GM12875 (cell line): ENCODE results near the gene STYK1.

Experiments
- H3K4me3 ChIP-seq: one replicate; pipeline ENCODE4 v1.5.1; 2011; ENCODE audit warnings: low read depth, low read length, control low read depth
- CTCF ChIP-seq: IDR thresholded peaks from 2 replicates; pipeline ENCODE4 v1.5.1; 2011; ENCODE audit warnings: low read depth, mild to moderate bottlenecking, control low read depth, inconsistent platforms, low read length, moderate library complexity, borderline replicate concordance; ENCODE audit not compliant: insufficient read depth

Gene STYK1

DNA sequence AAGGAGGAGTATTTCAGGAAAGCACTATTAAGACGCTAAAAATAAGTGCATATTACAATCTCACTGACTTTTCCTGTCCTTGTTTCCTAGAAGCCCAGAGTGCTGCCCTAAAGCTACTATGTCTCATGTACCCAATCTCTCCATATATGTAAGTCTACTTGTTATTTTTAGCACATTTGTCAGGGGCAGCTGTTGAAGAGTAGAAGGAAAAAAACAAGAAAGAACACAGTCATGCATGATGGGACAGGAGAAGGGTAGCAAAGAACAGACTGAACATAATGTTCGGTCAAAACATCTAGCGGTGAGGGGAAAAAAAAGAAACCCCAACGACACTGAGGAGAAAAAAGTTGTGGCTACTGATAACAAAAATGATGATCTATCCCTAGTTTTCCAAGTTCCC, 35.0 kb upstream of the STYK1 start:
- no peak for TF ChIP-seq CTCF
- H3K4me3 ChIP-seq = no peak overlapping the region

DNA sequence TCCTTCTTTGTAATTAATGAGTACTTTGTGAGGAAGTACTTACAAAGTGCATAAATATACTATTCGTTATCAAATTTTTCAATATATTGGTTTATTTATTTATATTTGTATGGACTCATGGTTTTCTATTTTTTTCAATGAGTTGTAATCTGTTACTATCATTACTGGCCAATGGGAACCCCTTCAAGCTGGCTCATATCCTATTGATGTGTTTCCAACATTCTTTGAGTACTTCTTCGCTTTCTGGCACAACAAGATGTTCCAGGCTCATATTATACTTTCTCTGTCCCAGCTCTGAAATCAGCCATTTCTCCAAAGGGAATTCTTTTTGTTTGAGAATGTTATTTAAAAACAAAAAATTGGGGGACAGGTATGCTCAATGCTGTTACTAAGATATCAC, 31.8 kb upstream of the STYK1 start:
- no peak overlapping the region for H3K4me3 ChIP-seq
- no peak for TF ChIP-seq CTCF

DNA sequence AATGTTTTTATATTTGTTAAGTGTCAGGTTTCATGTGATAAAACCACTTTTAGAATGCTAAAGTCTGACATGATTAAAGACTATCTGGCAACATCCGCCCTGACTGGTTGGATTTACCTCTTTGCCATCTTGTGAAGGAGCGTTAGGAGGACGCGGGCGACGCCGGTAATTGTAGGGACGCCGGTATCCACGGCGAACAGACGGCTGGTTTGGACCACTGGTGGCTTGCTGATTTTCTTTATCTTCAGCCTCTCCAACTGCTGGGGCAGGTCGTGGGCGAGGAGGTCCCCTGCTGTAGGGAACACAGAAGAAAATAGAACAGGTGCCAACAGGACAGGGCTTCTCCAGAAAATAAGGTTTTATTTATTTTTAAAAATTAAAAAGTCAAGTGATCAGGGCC, 28.0 kb upstream of the STYK1 start:
- H3K4me3 ChIP-seq = no peak overlapping the region
- TF ChIP-seq CTCF = no peak

- H3K4me3 ChIP-seq = no peak overlapping the region
- no peak for TF ChIP-seq CTCF
These were observed 27.4 kb upstream of the STYK1 start for GRCh38 chr12:10701131-10701681.

GRCh38 chr12:10700581-10700980, 26.7 kb upstream of the STYK1 start:
- TF ChIP-seq CTCF = no peak
- H3K4me3 ChIP-seq = no peak overlapping the region

- no peak for TF ChIP-seq CTCF
- no peak overlapping the region for H3K4me3 ChIP-seq
These were observed 24.0 kb upstream of the STYK1 start for GRCh38 chr12:10697862-10698261.

DNA sequence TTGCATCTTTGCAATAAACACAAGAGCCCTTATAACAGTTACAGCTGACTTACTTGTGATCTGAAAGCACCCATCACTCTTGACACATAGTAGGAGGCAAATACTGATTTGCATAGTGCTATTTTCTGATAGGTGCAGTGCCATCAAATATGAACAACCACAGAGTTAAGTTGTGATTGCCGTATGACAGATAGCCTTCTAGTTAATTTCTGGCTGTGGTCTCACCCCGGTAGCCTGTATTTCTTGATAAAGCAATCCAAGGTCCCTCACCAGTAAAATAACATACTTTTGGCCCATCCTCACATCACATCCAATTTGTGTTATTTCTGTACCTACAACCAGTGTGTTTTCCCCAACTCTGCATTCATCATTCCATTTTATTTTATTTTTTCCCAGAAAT, 23.3 kb upstream of the STYK1 start:
- no peak overlapping the region for H3K4me3 ChIP-seq
- TF ChIP-seq CTCF = no peak
